ENCODE measurements around the gene SYMPK. TPM values are rescaled to one million over a fixed set of nuclear protein-coding genes. Genes with fewer than 3 reads are reported as not detected.

SYMPK gene
- total RNA-seq, 4 donors from 2014 or later: 44.0 to 158 (median 90.3) TPM

- Histone ChIP-seq H3K9me3 (no peaks in the 10 kb centered on the region), H3K27me3 (no peaks in the 10 kb centered on the region), H3K4me1 (no peaks in the 10 kb centered on the region), H3K36me3 (peaks cover 0 to 91% (median 0%) of the 10 kb centered on the region in 3 donors), H3K27ac (no peak overlapping the region), H3K4me3 (no peak overlapping the region)
- TF ChIP-seq CTCF (IDR thresholded peaks at IDR 0.05): no peak
- no peak for TF ChIP-seq POLR2A (IDR thresholded peaks at IDR 0.05)
- DNase-seq: no peak
Measured at GRCh38 chr19:45825263-45825605, 37.7 kb downstream of the SYMPK start.

- no peak for DNase-seq
- Histone ChIP-seq H3K36me3 (peaks cover 0 to 91% (median 0%) of the 10 kb centered on the region in 3 donors), H3K27ac (no peak overlapping the region), H3K9me3 (no peaks in the 10 kb centered on the region), H3K4me1 (no peaks in the 10 kb centered on the region), H3K4me3 (no peak overlapping the region), H3K27me3 (no peaks in the 10 kb centered on the region)
- TF ChIP-seq CTCF (IDR thresholded peaks at IDR 0.05) (no peak), POLR2A (IDR thresholded peaks at IDR 0.05) (no peak)
Measured at GRCh38 chr19:45824531-45825262, 38.2 kb downstream of the SYMPK start.

- H3K36me3 ChIP-seq: peaks cover 0 to 86% (median 0%) of the 10 kb centered on the region in 3 donors
- no peak for DNase-seq
- no peaks in the 10 kb centered on the region for H3K27me3 ChIP-seq
- no peak overlapping the region for H3K27ac ChIP-seq
- TF ChIP-seq POLR2A (IDR thresholded peaks at IDR 0.05) (no peak), CTCF (IDR thresholded peaks at IDR 0.05) (no peak)
- H3K4me1 ChIP-seq: no peaks in the 10 kb centered on the region
- no peak overlapping the region for H3K4me3 ChIP-seq
- H3K9me3 ChIP-seq: no peaks in the 10 kb centered on the region
Measured at GRCh38 chr19:45824041-45824471, 38.9 kb downstream of the SYMPK start.

- TF ChIP-seq POLR2A (IDR thresholded peaks at IDR 0.05): no peak
- no peak for TF ChIP-seq CTCF (IDR thresholded peaks at IDR 0.05)
- H3K36me3 ChIP-seq: peaks cover 0 to 83% (median 0%) of the 10 kb centered on the region in 3 donors
- no peaks in the 10 kb centered on the region for H3K4me1 ChIP-seq
- H3K9me3 ChIP-seq: no peaks in the 10 kb centered on the region
- no peak for DNase-seq
- no peaks in the 10 kb centered on the region for H3K27me3 ChIP-seq
- no peak overlapping the region for H3K4me3 ChIP-seq
- no peak overlapping the region for H3K27ac ChIP-seq
Measured at GRCh38 chr19:45823182-45823581, 39.8 kb downstream of the SYMPK start.

GRCh38 chr19:45822716-45823115 lies 40.2 kb downstream of the SYMPK start:
- Histone ChIP-seq H3K27ac (no peak overlapping the region), H3K9me3 (no peaks in the 10 kb centered on the region), H3K27me3 (no peaks in the 10 kb centered on the region), H3K4me1 (no peaks in the 10 kb centered on the region), H3K36me3 (peaks cover 0 to 79% (median 0%) of the 10 kb centered on the region in 3 donors), H3K4me3 (no peak overlapping the region)
- TF ChIP-seq CTCF (IDR thresholded peaks at IDR 0.05) (no peak), POLR2A (IDR thresholded peaks at IDR 0.05) (no peak)
- no peak for DNase-seq

Data from Peyer's patch (tissue), 4 donors.